ENCODE results near the gene GREB1L.

GREB1L gene

GRCh38 chr18:21404426-21404825 lies 162.4 kb downstream of the GREB1L start:
- no peak for TF ChIP-seq SUZ12 (IDR thresholded peaks at IDR 0.05; ENCODE audit: extremely low read depth, insufficient read depth, insufficient read length)
- TF ChIP-seq ZNF274 (IDR thresholded peaks at IDR 0.05; ENCODE audit: low read depth, low read length): no peak
- TF ChIP-seq YY1 (IDR thresholded peaks at IDR 0.05; ENCODE audit: insufficient read depth, insufficient read length): no peak

GRCh38 chr18:21406116-21406515 lies 164.1 kb downstream of the GREB1L start:
- H3K4me3 ChIP-seq (ENCODE audit: insufficient read length, low read depth): no peak overlapping the region
- DNase-seq (ENCODE audit: low read depth, low spot score): no peak
- H3K9me3 ChIP-seq (ENCODE audit: insufficient read depth, low read length): no peaks in the 10 kb centered on the region
- TF ChIP-seq ZNF274 (IDR thresholded peaks at IDR 0.05; ENCODE audit: low read depth, low read length) (no peak), YY1 (IDR thresholded peaks at IDR 0.05; ENCODE audit: insufficient read depth, insufficient read length) (no peak), SUZ12 (IDR thresholded peaks at IDR 0.05; ENCODE audit: extremely low read depth, insufficient read depth, insufficient read length) (no peak)
- peaks cover 6% of the 10 kb centered on the region for H3K27me3 ChIP-seq (ENCODE audit: insufficient read depth, insufficient read length)
- H3K36me3 ChIP-seq (ENCODE audit: insufficient read depth, insufficient read length, low read length): no peaks in the 10 kb centered on the region
- no peaks in the 10 kb centered on the region for H3K4me1 ChIP-seq (ENCODE audit: insufficient read depth, insufficient read length)
- H3K9ac ChIP-seq (ENCODE audit: insufficient read length, low read depth): no peak overlapping the region

More at GRCh38 chr18:21404426-21404825, 162.4 kb downstream of the GREB1L start:
- no peaks in the 10 kb centered on the region for H3K36me3 ChIP-seq (ENCODE audit: insufficient read depth, insufficient read length, low read length)
- H3K4me1 ChIP-seq (ENCODE audit: insufficient read depth, insufficient read length): no peaks in the 10 kb centered on the region
- no peak overlapping the region for H3K4me3 ChIP-seq (ENCODE audit: insufficient read length, low read depth)
- H3K9me3 ChIP-seq (ENCODE audit: insufficient read depth, low read length): no peaks in the 10 kb centered on the region
- no peak for DNase-seq (ENCODE audit: low read depth, low spot score)
- peaks cover 6% of the 10 kb centered on the region for H3K27me3 ChIP-seq (ENCODE audit: insufficient read depth, insufficient read length)
- no peak overlapping the region for H3K9ac ChIP-seq (ENCODE audit: insufficient read length, low read depth)

DNA sequence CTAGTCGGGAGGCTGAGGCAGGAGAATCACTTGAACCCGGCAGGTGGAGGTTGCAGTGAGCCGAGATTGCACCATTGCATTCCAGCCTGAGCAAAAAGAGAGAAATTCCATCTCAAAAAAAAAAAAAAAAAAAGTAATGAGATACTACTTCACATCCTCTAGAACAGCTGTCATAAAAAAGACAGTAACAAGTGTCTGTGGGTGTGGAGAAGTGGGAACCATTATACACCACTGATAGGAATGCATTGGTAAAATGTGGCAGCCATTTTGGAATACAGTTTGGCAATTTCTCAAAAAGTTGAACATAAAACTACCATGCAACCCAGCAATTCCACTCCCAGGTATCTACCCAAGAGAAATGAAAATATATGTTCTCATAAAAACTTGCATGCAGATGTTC lies 166.6 kb downstream of the GREB1L start:
- Histone ChIP-seq H3K4me3 (ENCODE audit: insufficient read length, low read depth) (no peak overlapping the region), H3K9me3 (ENCODE audit: insufficient read depth, low read length) (no peaks in the 10 kb centered on the region), H3K27me3 (ENCODE audit: insufficient read depth, insufficient read length) (no peaks in the 10 kb centered on the region), H3K4me1 (ENCODE audit: insufficient read depth, insufficient read length) (no peaks in the 10 kb centered on the region), H3K9ac (ENCODE audit: insufficient read length, low read depth) (no peak overlapping the region), H3K36me3 (ENCODE audit: insufficient read depth, insufficient read length, low read length) (no peaks in the 10 kb centered on the region)
- no peak for TF ChIP-seq ZNF274 (IDR thresholded peaks at IDR 0.05; ENCODE audit: low read depth, low read length)
- no peak for TF ChIP-seq SUZ12 (IDR thresholded peaks at IDR 0.05; ENCODE audit: extremely low read depth, insufficient read depth, insufficient read length)
- no peak for TF ChIP-seq YY1 (IDR thresholded peaks at IDR 0.05; ENCODE audit: insufficient read depth, insufficient read length)
- no peak for DNase-seq (ENCODE audit: low read depth, low spot score)

DNA sequence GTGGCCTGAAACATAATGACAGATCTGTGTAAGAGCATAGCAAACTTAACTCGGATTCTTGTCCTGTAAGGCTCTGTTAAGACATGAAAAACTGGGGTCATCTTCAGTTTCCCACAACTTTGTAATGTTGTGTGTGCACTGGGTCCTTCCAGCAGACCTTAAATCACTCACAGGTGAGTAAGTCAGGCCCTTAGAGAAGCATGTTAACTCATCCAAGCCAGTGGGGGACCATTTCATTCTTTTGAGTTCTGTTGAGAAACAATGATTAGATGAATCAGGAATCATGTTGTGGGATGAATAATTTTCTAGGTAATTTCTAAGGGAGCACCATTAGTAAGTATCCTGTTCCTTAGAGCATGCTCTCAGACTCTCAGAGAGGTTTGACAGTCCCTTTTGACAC lies 191.4 kb downstream of the GREB1L start:
- Histone ChIP-seq H3K4me1 (ENCODE audit: insufficient read depth, insufficient read length) (no peaks in the 10 kb centered on the region), H3K27me3 (ENCODE audit: insufficient read depth, insufficient read length) (no peaks in the 10 kb centered on the region), H3K9me3 (ENCODE audit: insufficient read depth, low read length) (no peaks in the 10 kb centered on the region), H3K4me3 (ENCODE audit: insufficient read length, low read depth) (no peak overlapping the region), H3K36me3 (ENCODE audit: insufficient read depth, insufficient read length, low read length) (no peaks in the 10 kb centered on the region), H3K9ac (ENCODE audit: insufficient read length, low read depth) (no peak overlapping the region)
- TF ChIP-seq SUZ12 (IDR thresholded peaks at IDR 0.05; ENCODE audit: extremely low read depth, insufficient read depth, insufficient read length) (no peak), ZNF274 (IDR thresholded peaks at IDR 0.05; ENCODE audit: low read depth, low read length) (no peak), YY1 (IDR thresholded peaks at IDR 0.05; ENCODE audit: insufficient read depth, insufficient read length) (no peak)
- no peak for DNase-seq (ENCODE audit: low read depth, low spot score)

GRCh38 chr18:21439431-21439846 lies 197.4 kb downstream of the GREB1L start:
- TF ChIP-seq YY1 (IDR thresholded peaks at IDR 0.05; ENCODE audit: insufficient read depth, insufficient read length) (no peak), SUZ12 (IDR thresholded peaks at IDR 0.05; ENCODE audit: extremely low read depth, insufficient read depth, insufficient read length) (no peak), ZNF274 (IDR thresholded peaks at IDR 0.05; ENCODE audit: low read depth, low read length) (no peak)
- Histone ChIP-seq H3K27me3 (ENCODE audit: insufficient read depth, insufficient read length) (no peaks in the 10 kb centered on the region), H3K9ac (ENCODE audit: insufficient read length, low read depth) (no peak overlapping the region), H3K4me3 (ENCODE audit: insufficient read length, low read depth) (no peak overlapping the region), H3K4me1 (ENCODE audit: insufficient read depth, insufficient read length) (no peaks in the 10 kb centered on the region), H3K9me3 (ENCODE audit: insufficient read depth, low read length) (no peaks in the 10 kb centered on the region), H3K36me3 (ENCODE audit: insufficient read depth, insufficient read length, low read length) (no peaks in the 10 kb centered on the region)
- no peak for DNase-seq (ENCODE audit: low read depth, low spot score)

- Histone ChIP-seq H3K9me3 (ENCODE audit: insufficient read depth, low read length) (no peaks in the 10 kb centered on the region), H3K4me1 (ENCODE audit: insufficient read depth, insufficient read length) (no peaks in the 10 kb centered on the region), H3K9ac (ENCODE audit: insufficient read length, low read depth) (no peak overlapping the region), H3K36me3 (ENCODE audit: insufficient read depth, insufficient read length, low read length) (no peaks in the 10 kb centered on the region), H3K4me3 (ENCODE audit: insufficient read length, low read depth) (no peak overlapping the region), H3K27me3 (ENCODE audit: insufficient read depth, insufficient read length) (no peaks in the 10 kb centered on the region)
- DNase-seq (ENCODE audit: low read depth, low spot score): no peak
- no peak for TF ChIP-seq SUZ12 (IDR thresholded peaks at IDR 0.05; ENCODE audit: extremely low read depth, insufficient read depth, insufficient read length)
Measured at GRCh38 chr18:21441670-21442069, 199.6 kb downstream of the GREB1L start.

DNA sequence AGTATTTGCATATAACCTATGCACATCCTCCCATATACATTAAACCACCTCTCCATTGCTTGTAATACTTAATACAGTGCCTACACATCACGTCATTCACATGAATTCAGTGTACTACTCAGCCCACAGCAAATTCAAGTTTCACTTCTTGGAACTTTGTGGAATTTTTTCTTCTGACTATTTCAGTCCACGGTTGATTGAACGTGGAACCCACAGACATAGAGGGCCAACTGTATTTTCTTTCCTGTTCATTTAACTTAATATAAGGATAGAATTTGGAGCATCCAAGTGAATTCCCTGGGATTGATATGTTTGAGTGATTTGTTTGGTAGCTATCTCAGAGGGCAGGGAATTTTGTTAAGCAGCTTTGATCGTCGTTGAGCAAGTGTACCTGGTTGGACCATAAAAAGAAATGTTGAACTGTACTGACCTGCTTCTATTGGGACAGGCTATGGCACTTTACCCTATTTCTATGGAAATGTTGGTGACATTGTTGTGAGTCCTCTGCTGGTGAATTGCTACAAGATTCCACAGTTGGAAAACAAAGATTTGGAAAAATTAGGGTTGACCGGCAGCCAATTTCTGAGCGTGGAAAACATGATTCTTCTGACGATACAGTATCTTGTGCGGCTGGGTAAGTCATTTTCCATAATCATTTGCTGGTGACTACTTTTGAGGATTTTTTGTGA lies 201.9 kb downstream of the GREB1L start:
- no peaks in the 10 kb centered on the region for H3K4me1 ChIP-seq (ENCODE audit: insufficient read depth, insufficient read length)
- DNase-seq (ENCODE audit: low read depth, low spot score): no peak
- no peaks in the 10 kb centered on the region for H3K9me3 ChIP-seq (ENCODE audit: insufficient read depth, low read length)
- H3K27me3 ChIP-seq (ENCODE audit: insufficient read depth, insufficient read length): no peaks in the 10 kb centered on the region
- H3K36me3 ChIP-seq (ENCODE audit: insufficient read depth, insufficient read length, low read length): no peaks in the 10 kb centered on the region
- H3K9ac ChIP-seq (ENCODE audit: insufficient read length, low read depth): no peak overlapping the region
- TF ChIP-seq ZNF274 (IDR thresholded peaks at IDR 0.05; ENCODE audit: low read depth, low read length) (no peak), YY1 (IDR thresholded peaks at IDR 0.05; ENCODE audit: insufficient read depth, insufficient read length) (no peak), SUZ12 (IDR thresholded peaks at IDR 0.05; ENCODE audit: extremely low read depth, insufficient read depth, insufficient read length) (no peak)
- H3K4me3 ChIP-seq (ENCODE audit: insufficient read length, low read depth): no peak overlapping the region
